Adrenal gland (tissue), 5 donors: ENCODE results near the gene DEDD.

ENCODE experiments used
- CTCF ChIP-seq, 6 experiments: fragments of 450-650 bp in 4 of 6; fragments of 200-600 bp in 2 of 6; sonication (generic) in 1 of 6; IDR thresholded peaks; 1 replicate in 5 of 6; 2 replicates in 1 of 6; pipeline versions ENCODE4 v1.5.1 to v1.8.0; 2016 to 2021; ENCODE audit warnings: antibody characterized with exemption in 6 of 6, mild to moderate bottlenecking in 2 of 6, moderate library complexity in 1 of 6
- POLR2A ChIP-seq, 2 donors: fragments of 450-650 bp; IDR thresholded peaks; one replicate each; pipeline ENCODE4 v1.6.1; 2017; ENCODE audit warnings: antibody characterized with exemption in 2 of 2, mild to moderate bottlenecking in 2 of 2, moderate library complexity in 1 of 2
- donor health status: DM: no; HTN: no; CAD: no.

GRCh38 chr1:161163793-161164192 is 31.3 kb upstream of the DEDD start:
- TF ChIP-seq CTCF (IDR thresholded peaks at IDR 0.05) = no peak
- no peak for TF ChIP-seq POLR2A (IDR thresholded peaks at IDR 0.05)
